Keratinocyte (primary cell): ENCODE measurements around the gene CNGA4.

Experiments used
- EZH2 ChIP-seq: IDR thresholded peaks from one replicate; pipeline ENCODE4 v1.6.1; 2012; ENCODE audit warnings: inconsistent platforms, mild to moderate bottlenecking, low read length, moderate library complexity
- TF ChIP-seq, protein P1 (sequence below), 3 experiments: IDR thresholded peaks in 1 of 3; conservative IDR thresholded peaks in 1 of 3; optimal IDR thresholded peaks in 1 of 3; 2 replicates in 2 of 3; 3 replicates in 1 of 3; pipeline versions ENCODE3 to v1.5.1; 2011; ENCODE audit warnings: low read length in 3 of 3, mild to moderate bottlenecking in 3 of 3, moderate library complexity in 2 of 3, control low read depth in 1 of 3, inconsistent platforms in 1 of 3; ENCODE audit not compliant: insufficient read depth in 2 of 3; ENCODE audit errors: extremely low read depth in 1 of 3

DNA sequence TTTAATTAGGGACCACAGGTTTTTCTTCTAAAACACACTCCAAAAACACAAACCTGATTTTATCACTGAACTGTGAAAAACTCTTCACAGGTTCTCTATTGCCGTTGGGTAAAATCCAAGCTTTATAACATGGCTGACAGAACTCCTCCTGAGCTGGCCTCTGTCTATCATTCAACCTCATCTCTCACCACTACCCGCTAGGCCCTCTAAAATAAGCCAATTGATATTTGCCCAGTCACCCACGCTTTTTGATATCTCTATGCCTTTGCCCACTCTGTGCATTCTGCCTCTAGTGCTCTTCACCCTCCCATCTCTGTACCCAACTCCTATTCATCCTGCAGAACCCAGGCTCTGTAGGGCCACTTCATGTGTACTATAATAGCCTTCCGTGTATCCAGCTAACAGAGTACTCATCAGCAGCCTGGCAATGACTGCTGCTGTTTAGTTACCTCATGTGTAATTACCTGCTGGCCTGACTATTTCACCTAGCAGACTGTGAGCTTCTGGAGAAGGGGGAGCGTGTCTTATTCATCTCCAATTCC is 1.1 kb upstream of the CNGA4 start:
- TF ChIP-seq, protein P1, sequence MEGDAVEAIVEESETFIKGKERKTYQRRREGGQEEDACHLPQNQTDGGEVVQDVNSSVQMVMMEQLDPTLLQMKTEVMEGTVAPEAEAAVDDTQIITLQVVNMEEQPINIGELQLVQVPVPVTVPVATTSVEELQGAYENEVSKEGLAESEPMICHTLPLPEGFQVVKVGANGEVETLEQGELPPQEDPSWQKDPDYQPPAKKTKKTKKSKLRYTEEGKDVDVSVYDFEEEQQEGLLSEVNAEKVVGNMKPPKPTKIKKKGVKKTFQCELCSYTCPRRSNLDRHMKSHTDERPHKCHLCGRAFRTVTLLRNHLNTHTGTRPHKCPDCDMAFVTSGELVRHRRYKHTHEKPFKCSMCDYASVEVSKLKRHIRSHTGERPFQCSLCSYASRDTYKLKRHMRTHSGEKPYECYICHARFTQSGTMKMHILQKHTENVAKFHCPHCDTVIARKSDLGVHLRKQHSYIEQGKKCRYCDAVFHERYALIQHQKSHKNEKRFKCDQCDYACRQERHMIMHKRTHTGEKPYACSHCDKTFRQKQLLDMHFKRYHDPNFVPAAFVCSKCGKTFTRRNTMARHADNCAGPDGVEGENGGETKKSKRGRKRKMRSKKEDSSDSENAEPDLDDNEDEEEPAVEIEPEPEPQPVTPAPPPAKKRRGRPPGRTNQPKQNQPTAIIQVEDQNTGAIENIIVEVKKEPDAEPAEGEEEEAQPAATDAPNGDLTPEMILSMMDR (optimal IDR thresholded peaks at IDR 0.05 in 1 of 3, IDR thresholded peaks at IDR 0.05 in 1 of 3, conservative IDR thresholded peaks at IDR 0.05 in 1 of 3; ENCODE audit: extremely low read depth in 1 of 3, insufficient read depth in 2 of 3, low read length in 3 of 3) = no peak
- TF ChIP-seq EZH2 = no peak
